H9 (cell line): ENCODE results near the gene CEP164. TPM values are rescaled to one million over a fixed set of nuclear protein-coding genes. Genes with fewer than 3 reads are reported as not detected.

Experiments used
- DNase-seq: peaks from one replicate; pipeline ENCODE4 v3.0.0-alpha.2; 2017
- H2AFZ ChIP-seq: one replicate; pipeline ENCODE4 v1.6.1; 2013; ENCODE audit warnings: mild to moderate bottlenecking, low read length, control low read depth, moderate library complexity
- H2AK5ac ChIP-seq: 2 replicates; pipeline ENCODE4 v1.6.1; 2013; ENCODE audit warnings: low read length, control low read depth, mixed read lengths; ENCODE audit not compliant: insufficient read length
- H2BK120ac ChIP-seq: one replicate; pipeline ENCODE4 v1.6.1; 2013; ENCODE audit warnings: low read depth, mild to moderate bottlenecking, low read length, control low read depth, inconsistent platforms; ENCODE audit not compliant: poor library complexity, severe bottlenecking
- H2BK12ac ChIP-seq: 2 replicates; pipeline ENCODE4 v1.6.1; 2013; ENCODE audit warnings: low read length, control low read depth, mixed read lengths, low read depth; ENCODE audit not compliant: insufficient read length
- H2BK15ac ChIP-seq: 2 replicates; pipeline ENCODE4 v1.6.1; 2013; ENCODE audit warnings: low read depth, low read length, control low read depth
- H2BK20ac ChIP-seq: one replicate; pipeline ENCODE4 v1.6.1; 2013; ENCODE audit warnings: low read depth, mild to moderate bottlenecking, low read length, control low read depth, inconsistent platforms; ENCODE audit not compliant: poor library complexity, severe bottlenecking
- H2BK5ac ChIP-seq: 2 replicates; pipeline ENCODE4 v1.6.1; 2013; ENCODE audit warnings: low read length, control low read depth, mixed read lengths; ENCODE audit not compliant: insufficient read length
- H3K14ac ChIP-seq: 2 replicates; pipeline ENCODE4 v1.6.1; 2013; ENCODE audit warnings: low read length, control low read depth; ENCODE audit not compliant: insufficient read depth
- H3K18ac ChIP-seq: 2 replicates; pipeline ENCODE4 v1.6.1; 2013; ENCODE audit warnings: low read depth, mild to moderate bottlenecking, mixed read lengths, low read length, control low read depth; ENCODE audit not compliant: insufficient read length
- H3K23ac ChIP-seq: 2 replicates; pipeline ENCODE4 v1.6.1; 2013; ENCODE audit warnings: low read length, control low read depth, mixed read lengths, low read depth; ENCODE audit not compliant: insufficient read length
- H3K23me2 ChIP-seq: 2 replicates; pipeline ENCODE4 v1.6.1; 2013; ENCODE audit warnings: low read depth, mild to moderate bottlenecking, mixed read lengths, low read length, control low read depth; ENCODE audit not compliant: insufficient read length, poor library complexity, severe bottlenecking
- H3K27ac ChIP-seq: 2 replicates; pipeline ENCODE4 v1.5.1; 2013; ENCODE audit warnings: low read length, control low read depth, mixed read lengths, low read depth; ENCODE audit not compliant: insufficient read length
- H3K27me3 ChIP-seq: 2 replicates; pipeline ENCODE4 v1.6.1; 2013; ENCODE audit warnings: low read length, control low read depth, inconsistent platforms; ENCODE audit not compliant: insufficient read depth
- H3K4ac ChIP-seq: 2 replicates; pipeline ENCODE4 v1.6.1; 2013; ENCODE audit warnings: low read depth, mild to moderate bottlenecking, control low read depth, inconsistent platforms, low read length, moderate library complexity
- H3K4me1 ChIP-seq: 2 replicates; pipeline ENCODE4 v1.6.1; 2013; ENCODE audit warnings: low read length, control low read depth, inconsistent platforms; ENCODE audit not compliant: insufficient read depth
- H3K4me2 ChIP-seq: 2 replicates; pipeline ENCODE4 v1.6.1; 2013; ENCODE audit warnings: low read length, control low read depth, mixed read lengths; ENCODE audit not compliant: insufficient read length, insufficient read depth
- H3K56ac ChIP-seq: 2 replicates; pipeline ENCODE4 v1.6.1; 2013; ENCODE audit warnings: low read depth, mild to moderate bottlenecking, mixed read lengths, low read length, control low read depth; ENCODE audit not compliant: insufficient read length
- H3K79me1 ChIP-seq: 2 replicates; pipeline ENCODE4 v1.6.1; 2013; ENCODE audit warnings: low read depth, mild to moderate bottlenecking, moderate library complexity, low read length, control low read depth, inconsistent platforms; ENCODE audit not compliant: insufficient read depth, poor library complexity, severe bottlenecking
- H3K79me2 ChIP-seq: 2 replicates; pipeline ENCODE4 v1.6.1; 2013; ENCODE audit warnings: low read length, control low read depth, inconsistent platforms; ENCODE audit not compliant: insufficient read depth
- H3K9ac ChIP-seq: 2 replicates; pipeline ENCODE4 v1.6.1; 2013; ENCODE audit warnings: low read length, control low read depth, mixed read lengths; ENCODE audit not compliant: insufficient read length; ENCODE audit errors: extremely low read depth
- H3K9me3 ChIP-seq: one replicate; pipeline ENCODE4 v1.6.1; 2013; ENCODE audit warnings: low read depth, low read length, inconsistent platforms; ENCODE audit not compliant: control insufficient read depth
- H3T11ph ChIP-seq: one replicate; pipeline ENCODE4 v1.6.1; 2013; ENCODE audit warnings: mild to moderate bottlenecking, low read length, control low read depth, inconsistent platforms
- H4K20me1 ChIP-seq: one replicate; pipeline ENCODE4 v1.6.1; 2013; ENCODE audit not compliant: control insufficient read depth, insufficient read length, insufficient read depth
- H4K5ac ChIP-seq: 2 replicates; pipeline ENCODE4 v1.6.1; 2013; ENCODE audit warnings: low read depth, mild to moderate bottlenecking, mixed read lengths, low read length, control low read depth; ENCODE audit not compliant: insufficient read length
- H4K8ac ChIP-seq: replicated peaks from 2 replicates; pipeline ENCODE4 v1.6.1; 2013; ENCODE audit warnings: low read length, control low read depth, mixed read lengths, low read depth; ENCODE audit not compliant: insufficient read length
- H4K91ac ChIP-seq: 2 replicates; pipeline ENCODE4 v1.6.1; 2013; ENCODE audit warnings: low read depth, mild to moderate bottlenecking, moderate library complexity, mixed read lengths, low read length, control low read depth; ENCODE audit not compliant: insufficient read length
- H3K27ac Mint-ChIP-seq, 3 experiments: 2 replicates in 2 of 3; 3 replicates in 1 of 3; pipeline ENCODE4 v1.8.0; 2020 to 2021; ENCODE audit warnings: mixed read lengths in 3 of 3, mild to moderate bottlenecking in 1 of 3, moderate library complexity in 1 of 3
- H3K27me3 Mint-ChIP-seq: 2 replicates; pipeline ENCODE4 v1.8.0; 2021; ENCODE audit warnings: low read depth, mild to moderate bottlenecking, moderate library complexity, mixed read lengths
- H3K36me3 Mint-ChIP-seq, 3 experiments: 2 replicates in 2 of 3; 3 replicates in 1 of 3; pipeline ENCODE4 v1.8.0; 2020 to 2021; ENCODE audit warnings: low read depth in 3 of 3, mixed read lengths in 3 of 3; ENCODE audit not compliant: insufficient read depth in 1 of 3
- H3K4me1 Mint-ChIP-seq, 2 experiments: 2 replicates each; pipeline ENCODE4 v1.8.0; 2020; ENCODE audit warnings: mixed read lengths in 2 of 2
- H3K4me3 Mint-ChIP-seq, 2 experiments: 2 replicates in 1 of 2; 3 replicates in 1 of 2; pipeline ENCODE4 v1.8.0; 2020 to 2021; ENCODE audit warnings: mild to moderate bottlenecking in 2 of 2, mixed read lengths in 2 of 2, moderate library complexity in 1 of 2
- H3K9me3 Mint-ChIP-seq, 2 experiments: 2 replicates in 1 of 2; 3 replicates in 1 of 2; pipeline ENCODE4 v1.8.0; 2020; ENCODE audit warnings: mild to moderate bottlenecking in 2 of 2, mixed read lengths in 2 of 2, moderate library complexity in 1 of 2
- whole genome bisulfite sequencing: extraction: QIAGEN DNeasy Blood & Tissue Kit; methylation state at CpG from one replicate; pipeline ENCODE4 v1.1.7; 2013; ENCODE audit warnings: missing lambda C conversion rate, low lambda C conversion rate, mixed read lengths; ENCODE audit not compliant: insufficient read length; ENCODE audit errors: extremely low coverage; 5-methylcytosine and 5-hydroxymethylcytosine counted together
- total RNA-seq: library from RNA; stranded (reverse); gene quantifications from 2 replicates; pipeline ENCODE4 v1.2.1, GENCODE V29; 2021
- TF ChIP-seq, protein P1 (sequence below): fragments of 200-600 bp; sonication (generic); conservative IDR thresholded peaks from 3 replicates; pipeline ENCODE4 v1.8.0; 2021; ENCODE audit warnings: antibody characterized with exemption, mild to moderate bottlenecking

CEP164 gene
- total RNA-seq, 1 experiment from 2014 or later: 24.9 TPM

DNA sequence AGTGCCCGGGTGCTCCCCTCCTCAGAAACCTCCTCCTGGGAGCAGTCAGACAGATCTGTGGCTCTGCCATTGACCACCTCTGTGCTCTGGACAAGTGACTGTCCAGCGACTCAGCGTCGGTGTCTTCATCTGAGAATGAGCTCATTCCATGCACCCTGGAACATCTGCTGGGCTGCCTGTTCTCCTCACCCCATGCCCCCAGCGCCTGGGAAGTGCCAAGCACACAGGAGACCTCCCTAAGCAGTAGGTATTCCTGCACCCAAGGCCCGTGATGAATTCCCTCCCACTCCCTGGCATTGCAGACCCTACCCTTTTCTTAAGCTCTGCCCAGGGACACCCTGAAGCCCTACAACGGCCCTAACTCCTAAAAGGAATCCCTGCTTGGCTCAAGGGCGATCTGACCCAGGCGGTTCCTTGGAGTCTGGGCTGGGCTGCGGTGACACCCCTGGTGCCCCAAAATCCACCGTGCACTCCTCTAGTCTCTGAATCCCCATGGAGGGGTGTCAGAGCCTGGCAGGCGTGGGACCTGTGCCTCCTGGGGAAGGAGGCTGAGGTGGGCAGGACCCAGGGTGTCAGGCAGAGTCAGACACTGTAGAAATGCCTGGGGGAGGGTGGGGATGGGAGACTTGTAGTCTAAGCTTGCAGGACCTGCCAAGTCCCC, 92.0 kb downstream of the CEP164 start:
- Mint-ChIP-seq H3K36me3 (no peaks in the 10 kb centered on the region; a peak in 1 of 7 replicates), H3K4me3 (no peak overlapping the region), H3K27ac (peak overlapping the region in 1 of 3 experiments; percentile 44; a peak in 1 of 7 replicates), H3K27me3 (peaks cover 9% of the 10 kb centered on the region), H3K4me1 (peaks cover 0 to 5% of the 10 kb centered on the region in 2 experiments; a peak in 2 of 4 replicates), H3K9me3 (no peaks in the 10 kb centered on the region)
- Histone ChIP-seq H3K4me1 (no peaks in the 10 kb centered on the region), H4K8ac (no peak overlapping the region), H2BK15ac (no peak overlapping the region), H2AFZ (no peak overlapping the region), H3K18ac (no peak overlapping the region), H4K91ac (no peak overlapping the region), H3K27ac (no peak overlapping the region), H3K14ac (no peak overlapping the region), H3K4ac (no peak overlapping the region), H3K23ac (no peak overlapping the region), H2AK5ac (no peak overlapping the region), H3K4me2 (no peak overlapping the region), H3K56ac (no peak overlapping the region), H3K27me3 (no peaks in the 10 kb centered on the region), H4K5ac (no peak overlapping the region), H3K79me1 (no peaks in the 10 kb centered on the region), H3K23me2 (no peaks in the 10 kb centered on the region), H2BK12ac (no peak overlapping the region), H2BK120ac (no peak overlapping the region), H2BK5ac (no peak overlapping the region), H2BK20ac (no peak overlapping the region), H3K9ac (no peak overlapping the region), H3K9me3 (no peaks in the 10 kb centered on the region), H4K20me1 (no peaks in the 10 kb centered on the region), H3T11ph (no peak overlapping the region), H3K79me2 (no peaks in the 10 kb centered on the region)
- no CpG with 5 or more reads among the region's 12 CpGs for WGBS
- DNase-seq: no peak
- TF ChIP-seq, protein P1, sequence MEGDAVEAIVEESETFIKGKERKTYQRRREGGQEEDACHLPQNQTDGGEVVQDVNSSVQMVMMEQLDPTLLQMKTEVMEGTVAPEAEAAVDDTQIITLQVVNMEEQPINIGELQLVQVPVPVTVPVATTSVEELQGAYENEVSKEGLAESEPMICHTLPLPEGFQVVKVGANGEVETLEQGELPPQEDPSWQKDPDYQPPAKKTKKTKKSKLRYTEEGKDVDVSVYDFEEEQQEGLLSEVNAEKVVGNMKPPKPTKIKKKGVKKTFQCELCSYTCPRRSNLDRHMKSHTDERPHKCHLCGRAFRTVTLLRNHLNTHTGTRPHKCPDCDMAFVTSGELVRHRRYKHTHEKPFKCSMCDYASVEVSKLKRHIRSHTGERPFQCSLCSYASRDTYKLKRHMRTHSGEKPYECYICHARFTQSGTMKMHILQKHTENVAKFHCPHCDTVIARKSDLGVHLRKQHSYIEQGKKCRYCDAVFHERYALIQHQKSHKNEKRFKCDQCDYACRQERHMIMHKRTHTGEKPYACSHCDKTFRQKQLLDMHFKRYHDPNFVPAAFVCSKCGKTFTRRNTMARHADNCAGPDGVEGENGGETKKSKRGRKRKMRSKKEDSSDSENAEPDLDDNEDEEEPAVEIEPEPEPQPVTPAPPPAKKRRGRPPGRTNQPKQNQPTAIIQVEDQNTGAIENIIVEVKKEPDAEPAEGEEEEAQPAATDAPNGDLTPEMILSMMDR: no peak
